H1 (cell line): Measurements from ENCODE around the gene RAB4B. TPM values are rescaled to one million over a fixed set of nuclear protein-coding genes. Genes with fewer than 3 reads are reported as not detected.

ENCODE experiments used
- CTCF ChIA-PET: fragments of 300-600 bp; sonication (Branson Sonifier 250); formaldehyde crosslinking; loops from one replicate; lab custom pipeline; 2021; ENCODE audit not compliant: partially characterized antibody; lab: Charles Lee
- POLR2A ChIA-PET: fragments of 300-600 bp; sonication (Branson Sonifier 250); formaldehyde crosslinking; loops from one replicate; lab custom pipeline; 2021; ENCODE audit warnings: inconsistent platforms; ENCODE audit not compliant: partially characterized antibody; lab: Charles Lee
- DNase-seq, 2 experiments: peaks; one replicate each; pipeline versions ENCODE4 v3.0.0 to v3.0.0-alpha.2; 2010 to 2022; ENCODE audit warnings: low spot score in 2 of 2, low read depth in 1 of 2, mixed read lengths in 1 of 2
- FAIRE-seq: peaks from 2 replicates; lab custom pipeline; 2011; peaks lifted over from hg19 to GRCh38; lab: Jason Lieb, UNC
- H2AFZ ChIP-seq: 2 replicates; pipeline ENCODE4 v1.8.1; 2012; ENCODE audit warnings: low read length, inconsistent platforms
- H2AK5ac ChIP-seq: 2 replicates; pipeline ENCODE4 v1.6.1; 2013; ENCODE audit warnings: low read depth, low read length
- H2BK120ac ChIP-seq: replicated peaks from 2 replicates; pipeline ENCODE3; 2013; ENCODE audit warnings: low read depth, low read length, inconsistent platforms
- H2BK12ac ChIP-seq: 2 replicates; pipeline ENCODE4 v1.6.1; 2013; ENCODE audit warnings: low read depth, low read length
- H2BK15ac ChIP-seq: 2 replicates; pipeline ENCODE4 v1.6.1; 2013; ENCODE audit warnings: low read length
- H2BK20ac ChIP-seq: 2 replicates; pipeline ENCODE4 v1.6.1; 2013; ENCODE audit warnings: low read length
- H2BK5ac ChIP-seq: 2 replicates; pipeline ENCODE4 v1.6.1; 2013; ENCODE audit warnings: low read depth, low read length
- H3K14ac ChIP-seq: 2 replicates; pipeline ENCODE4 v1.6.1; 2013; ENCODE audit warnings: inconsistent platforms; ENCODE audit not compliant: insufficient read length
- H3K18ac ChIP-seq: 2 replicates; pipeline ENCODE4 v1.6.1; 2013; ENCODE audit warnings: low read length; ENCODE audit errors: extremely low read depth
- H3K23ac ChIP-seq: 2 replicates; pipeline ENCODE4 v1.6.1; 2013; ENCODE audit warnings: inconsistent platforms; ENCODE audit not compliant: insufficient read length
- H3K23me2 ChIP-seq: 2 replicates; pipeline ENCODE4 v1.6.1; 2013; ENCODE audit warnings: low read depth, low read length
- H3K27ac ChIP-seq: 2 replicates; pipeline ENCODE4 v1.6.1; 2011; ENCODE audit warnings: low read depth, low read length, inconsistent platforms
- H3K27me3 ChIP-seq, 4 experiments: replicated peaks in 1 of 4; 1 replicate in 1 of 4; 2 replicates in 3 of 4; pipeline versions ENCODE4 v1.6.1 to v1.8.1; 2011 to 2013; ENCODE audit warnings: low read length in 3 of 4, mild to moderate bottlenecking in 3 of 4, inconsistent platforms in 2 of 4, mixed read lengths in 2 of 4, moderate library complexity in 1 of 4; ENCODE audit not compliant: control insufficient read depth in 3 of 4, insufficient read depth in 3 of 4; ENCODE audit errors: extremely low read depth in 1 of 4
- H3K36me3 ChIP-seq, 4 experiments: 2 replicates each; pipeline versions ENCODE4 v1.6.1 to v1.8.1; 2011 to 2013; ENCODE audit warnings: mild to moderate bottlenecking in 4 of 4, low read length in 3 of 4, moderate library complexity in 2 of 4, control low read depth in 1 of 4, inconsistent platforms in 1 of 4; ENCODE audit not compliant: insufficient read depth in 4 of 4, control insufficient read depth in 2 of 4
- H3K4ac ChIP-seq: replicated peaks from 2 replicates; pipeline ENCODE3; 2013; ENCODE audit warnings: low read length, low read depth, mixed read lengths, inconsistent platforms; ENCODE audit not compliant: insufficient read length
- H3K4me1 ChIP-seq, 4 experiments: replicated peaks in 1 of 4; 1 replicate in 1 of 4; 2 replicates in 3 of 4; pipeline versions ENCODE4 v1.6.1 to v1.8.1; 2011 to 2013; ENCODE audit warnings: low read length in 3 of 4, inconsistent platforms in 2 of 4, mixed read lengths in 1 of 4; ENCODE audit not compliant: insufficient read depth in 4 of 4, control insufficient read depth in 3 of 4
- H3K4me2 ChIP-seq, 2 experiments: 2 replicates each; pipeline versions ENCODE4 v1.6.1 to v1.8.1; 2011 to 2013; ENCODE audit warnings: low read depth in 2 of 2, low read length in 2 of 2, control low read depth in 1 of 2, inconsistent platforms in 1 of 2, mild to moderate bottlenecking in 1 of 2; ENCODE audit not compliant: insufficient read depth in 1 of 2
- H3K4me3 ChIP-seq, 4 experiments: fragments of 200-600, 300-600 bp in 1 of 4; sonication (generic), shearing (Covaris generic), sonication (Bioruptor Twin) in 1 of 4; 2 replicates each; pipeline versions ENCODE4 v1.5.1 to v1.8.1; 2011 to 2016; ENCODE audit warnings: low read length in 4 of 4, low read depth in 3 of 4, control low read depth in 2 of 4, inconsistent platforms in 2 of 4, mild to moderate bottlenecking in 2 of 4, mixed read lengths in 1 of 4, moderate library complexity in 1 of 4; ENCODE audit not compliant: insufficient read depth in 2 of 4; ENCODE audit errors: extremely low read depth in 1 of 4
- H3K56ac ChIP-seq: replicated peaks from 2 replicates; pipeline ENCODE3; 2013; ENCODE audit warnings: low read depth, mild to moderate bottlenecking, mixed read lengths, low read length, inconsistent platforms; ENCODE audit not compliant: insufficient read length
- H3K79me1 ChIP-seq: 2 replicates; pipeline ENCODE4 v1.6.1; 2013; ENCODE audit warnings: low read depth, low read length, control low read depth
- H3K79me2 ChIP-seq, 2 experiments: 2 replicates each; pipeline versions ENCODE4 v1.6.1 to v1.8.1; 2012 to 2013; ENCODE audit warnings: low read length in 2 of 2, mild to moderate bottlenecking in 2 of 2, inconsistent platforms in 1 of 2; ENCODE audit not compliant: insufficient read depth in 2 of 2, control insufficient read depth in 1 of 2
- H3K9ac ChIP-seq, 4 experiments: replicated peaks in 1 of 4; 1 replicate in 1 of 4; 2 replicates in 3 of 4; pipeline versions ENCODE4 v1.6.1 to v1.8.1; 2011 to 2013; ENCODE audit warnings: low read depth in 3 of 4, low read length in 3 of 4, control low read depth in 2 of 4, mild to moderate bottlenecking in 2 of 4, moderate library complexity in 2 of 4, inconsistent platforms in 1 of 4; ENCODE audit errors: extremely low read depth in 1 of 4
- H3K9me3 ChIP-seq, 2 experiments: 2 replicates each; pipeline versions ENCODE4 v1.6.1 to v1.8.1; 2012 to 2013; ENCODE audit warnings: mild to moderate bottlenecking in 2 of 2, moderate library complexity in 2 of 2, control low read depth in 1 of 2, inconsistent platforms in 1 of 2, low read depth in 1 of 2, low read length in 1 of 2, mixed read lengths in 1 of 2; ENCODE audit not compliant: insufficient read depth in 2 of 2
- H4K20me1 ChIP-seq, 2 experiments: replicated peaks in 1 of 2; 2 replicates each; pipeline versions ENCODE3 to v1.8.1; 2011 to 2013; ENCODE audit warnings: inconsistent platforms in 2 of 2, low read length in 2 of 2, mild to moderate bottlenecking in 1 of 2; ENCODE audit not compliant: insufficient read depth in 2 of 2, control insufficient read depth in 1 of 2
- H4K5ac ChIP-seq: 2 replicates; pipeline ENCODE4 v1.6.1; 2013; ENCODE audit warnings: low read length, low read depth, mixed read lengths, inconsistent platforms; ENCODE audit not compliant: insufficient read length
- H4K8ac ChIP-seq: 2 replicates; pipeline ENCODE4 v1.8.0; 2013; ENCODE audit warnings: mild to moderate bottlenecking, moderate library complexity, low read length, inconsistent platforms; ENCODE audit not compliant: insufficient read depth; ENCODE audit errors: extremely low read depth
- H4K91ac ChIP-seq: replicated peaks from 2 replicates; pipeline ENCODE3; 2013; ENCODE audit warnings: low read length, mixed read lengths, inconsistent platforms; ENCODE audit not compliant: insufficient read length
- HDAC2 ChIP-seq, 2 experiments: fragments of 300-600 bp in 1 of 2; sonication (generic) in 1 of 2; IDR thresholded peaks; 2 replicates each; pipeline ENCODE4 v1.6.1; 2011 to 2012; ENCODE audit warnings: low read depth in 2 of 2, low read length in 2 of 2, mild to moderate bottlenecking in 2 of 2, moderate library complexity in 2 of 2, borderline replicate concordance in 1 of 2, inconsistent platforms in 1 of 2
- JUND ChIP-seq: IDR thresholded peaks from 2 replicates; pipeline ENCODE4 v1.6.1; 2011; ENCODE audit warnings: mild to moderate bottlenecking, improper control_type of control experiment, low read length
- POLR2AphosphoS5 ChIP-seq: IDR thresholded peaks from 2 replicates; pipeline ENCODE4 v1.6.1; 2011; ENCODE audit warnings: low read depth, low read length
- RAD21 ChIP-seq, 2 experiments: IDR thresholded peaks in 1 of 2; conservative IDR thresholded peaks in 1 of 2; 2 replicates each; pipeline ENCODE4 v1.6.1; 2011; ENCODE audit warnings: low read depth in 2 of 2, low read length in 2 of 2, improper control_type of control experiment in 1 of 2, inconsistent platforms in 1 of 2, mild to moderate bottlenecking in 1 of 2, moderate library complexity in 1 of 2
- TBP ChIP-seq: IDR thresholded peaks from 2 replicates; pipeline ENCODE4 v1.6.1; 2011; ENCODE audit warnings: low read depth, low read length, improper control_type of control experiment
- YY1 ChIP-seq: IDR thresholded peaks from 2 replicates; pipeline ENCODE4 v1.6.1; 2011; ENCODE audit warnings: low read depth, mild to moderate bottlenecking, low read length
- WGBS, 2 experiments: shearing (Covaris generic) in 1 of 2; methylation state at CpG; one replicate each; pipeline versions ENCODE4 v1.1.6 to v1.1.7; 2013 to 2015; ENCODE audit warnings: low lambda C conversion rate in 2 of 2, mixed read lengths in 2 of 2, inconsistent platforms in 1 of 2, low coverage in 1 of 2, missing lambda C conversion rate in 1 of 2; ENCODE audit not compliant: insufficient replicate concordance in 2 of 2, insufficient coverage in 1 of 2, insufficient read length in 1 of 2; ENCODE audit errors: extremely low coverage in 1 of 2, missing lambda C conversion rate in 1 of 2; 5-methylcytosine and 5-hydroxymethylcytosine counted together
- polyA plus RNA-seq, 7 experiments: library from polyadenylated mRNA; depleted of rRNA in 3 of 7; stranded (reverse) in 5 of 7; unstranded in 2 of 7; fragments of >200 nt in 5 of 7; fragments of 200-250 nt in 2 of 7; gene quantifications; 1 replicate in 5 of 7; 2 replicates in 1 of 7; 4 replicates in 1 of 7; pipeline versions ENCODE4 v1.2.1 to v1.2.3, GENCODE V29; 2011 to 2013; ENCODE audit warnings: missing spikeins in 2 of 7, mixed read lengths in 2 of 7
- total RNA-seq: library from RNA; stranded (reverse); fragmentation: NEBNext Ultra II Directional; extraction: Animal tissue kit (Norgen Biotek cat#: 25700); gene quantifications from 2 replicates; pipeline ENCODE4 v1.2.1, GENCODE V29; 2021

The RAB4B gene
- total and polyA plus RNA-seq, 2 of the 8 experiments (the other 6 are each of a cell fraction or from before 2014, with no cell fraction given) = 15.9 to 28.6 TPM

GRCh38 chr19:40803170-40803856 is 25.3 kb downstream of the RAB4B start:
- peak overlapping the region in 2 of 4 experiments; percentile 14 to 20; a peak in 4 of 7 replicates for H3K9ac ChIP-seq
- H3K9me3 ChIP-seq = no peaks in the 10 kb centered on the region
- ChIA-PET POLR2A (interaction anchor here (1.1 to 15.7 kb wide), 5 partner anchors 8 to 87 kb away, joined by 3 to 241 read pairs (median 11); partner anchors contain the start of genes ACTMAP, COQ8B, ITPKC and MIA), CTCF (interaction anchor here (1.5 kb wide), 1 partner anchor 15 kb away, joined by 5 read pairs; no protein-coding TSS in a partner anchor)
- no peak for FAIRE-seq
- DNase-seq = no peak
- peaks cover 6% of the 10 kb centered on the region; the same call in 1 of the 2 replicates for H3K23me2 ChIP-seq
- no peak overlapping the region for H4K91ac ChIP-seq
- no peak overlapping the region for H2BK12ac ChIP-seq
- H2BK5ac ChIP-seq = peak overlapping the region; percentile 66
- no peak overlapping the region for H3K4me3 ChIP-seq
- H2BK20ac ChIP-seq = no peak overlapping the region
- no peak overlapping the region for H2BK15ac ChIP-seq
- no peak overlapping the region for H3K4ac ChIP-seq
- TF ChIP-seq POLR2AphosphoS5 = no peak; the same call in 1 of the 2 replicates
- TF ChIP-seq JUND = no peak
- TF ChIP-seq RAD21 (IDR thresholded peaks at IDR 0.05 in 1 of 2, conservative IDR thresholded peaks at IDR 0.05 in 1 of 2; ENCODE audit: low read depth in 2 of 2, low read length in 2 of 2) = no peak
- TF ChIP-seq YY1 = no peak
- no peak for TF ChIP-seq TBP
- TF ChIP-seq HDAC2 (IDR thresholded peaks at IDR 0.05; ENCODE audit: borderline replicate concordance in 1 of 2, low read depth in 2 of 2, low read length in 2 of 2) = no peak
- H2AFZ ChIP-seq = no peak overlapping the region
- no peak overlapping the region for H4K5ac ChIP-seq
- H4K8ac ChIP-seq = no peak overlapping the region
- H2AK5ac ChIP-seq = peak overlapping the region; percentile 70; the same call in 1 of the 2 replicates
- peak overlapping the region; percentile 26 to 67; a peak in 2 of 4 replicates for H3K4me2 ChIP-seq
- H3K23ac ChIP-seq = no peak overlapping the region
- peak overlapping the region; percentile 55; the same call in 1 of the 2 replicates for H3K27ac ChIP-seq
- H4K20me1 ChIP-seq = peaks cover 42 to 63% of the 10 kb centered on the region in 2 experiments
- 85% methylated on average over 9 of the region's 9 CpGs; no CpG with 5 or more reads in 1 of the 2 experiments for WGBS, 2 experiments
- H3K18ac ChIP-seq = no peak overlapping the region; the same call in 1 of the 2 replicates
- peaks cover 3 to 62% (median 34%) of the 10 kb centered on the region in 4 experiments for H3K4me1 ChIP-seq
- peaks cover 14 to 77% of the 10 kb centered on the region in 2 experiments for H3K79me2 ChIP-seq
- H3K79me1 ChIP-seq = peaks cover 33% of the 10 kb centered on the region
- no peak overlapping the region for H3K56ac ChIP-seq
- no peaks in the 10 kb centered on the region for H3K27me3 ChIP-seq
- H2BK120ac ChIP-seq = no peak overlapping the region
- H3K36me3 ChIP-seq = peaks cover 6 to 49% (median 15%) of the 10 kb centered on the region in 4 experiments; a peak in 7 of 8 replicates
- no peak overlapping the region for H3K14ac ChIP-seq
